RWPE2 (cell line): ENCODE results near the gene HLA-B.

Source experiments
- ATAC-seq: fragments of 200-7000 bp; cut with Tn5 transposase; 3 replicates; pipeline ENCODE4 v1.9.1; 2021; ENCODE audit warnings: low read depth
- DNase-seq: peaks from one replicate; pipeline ENCODE4 v3.0.0-alpha.2; 2020; ENCODE audit warnings: low spot score
- H3K27ac ChIP-seq: fragments of 450-650 bp; 2 replicates; pipeline ENCODE4 v1.5.1; 2017; ENCODE audit warnings: mild to moderate bottlenecking; ENCODE audit not compliant: poor library complexity, severe bottlenecking
- H3K27me3 ChIP-seq: fragments of 250-450 bp; sonication (Bioruptor Pico); 2 replicates; pipeline ENCODE4 v1.5.1; 2021; ENCODE audit warnings: mild to moderate bottlenecking, moderate library complexity; ENCODE audit not compliant: insufficient read depth, poor library complexity, severe bottlenecking
- H3K36me3 ChIP-seq: fragments of 250-450 bp; sonication (Bioruptor Pico); 2 replicates; pipeline ENCODE4 v1.5.1; 2020; ENCODE audit warnings: low read depth, mild to moderate bottlenecking, moderate library complexity
- H3K4me1 ChIP-seq: fragments of 250-450 bp; sonication (Bioruptor Pico); 2 replicates; pipeline ENCODE4 v1.5.1; 2021; ENCODE audit warnings: mild to moderate bottlenecking, moderate library complexity; ENCODE audit not compliant: insufficient read depth, poor library complexity, severe bottlenecking
- H3K4me3 ChIP-seq: fragments of 250-450 bp; sonication (Bioruptor Pico); 2 replicates; pipeline ENCODE4 v1.5.1; 2021; ENCODE audit warnings: mild to moderate bottlenecking, moderate library complexity; ENCODE audit not compliant: severe bottlenecking
- H3K9me3 ChIP-seq: fragments of 250-450 bp; sonication (Bioruptor Pico); 2 replicates; pipeline ENCODE4 v1.5.1; 2021; ENCODE audit warnings: mild to moderate bottlenecking, moderate library complexity; ENCODE audit not compliant: severe bottlenecking
- TF ChIP-seq, protein P1 (sequence below): fragments of 450-650 bp; IDR thresholded peaks from one replicate; pipeline ENCODE4 v1.5.1; 2017; ENCODE audit warnings: mild to moderate bottlenecking, moderate library complexity; ENCODE audit not compliant: poor library complexity, severe bottlenecking

Gene HLA-B

DNA sequence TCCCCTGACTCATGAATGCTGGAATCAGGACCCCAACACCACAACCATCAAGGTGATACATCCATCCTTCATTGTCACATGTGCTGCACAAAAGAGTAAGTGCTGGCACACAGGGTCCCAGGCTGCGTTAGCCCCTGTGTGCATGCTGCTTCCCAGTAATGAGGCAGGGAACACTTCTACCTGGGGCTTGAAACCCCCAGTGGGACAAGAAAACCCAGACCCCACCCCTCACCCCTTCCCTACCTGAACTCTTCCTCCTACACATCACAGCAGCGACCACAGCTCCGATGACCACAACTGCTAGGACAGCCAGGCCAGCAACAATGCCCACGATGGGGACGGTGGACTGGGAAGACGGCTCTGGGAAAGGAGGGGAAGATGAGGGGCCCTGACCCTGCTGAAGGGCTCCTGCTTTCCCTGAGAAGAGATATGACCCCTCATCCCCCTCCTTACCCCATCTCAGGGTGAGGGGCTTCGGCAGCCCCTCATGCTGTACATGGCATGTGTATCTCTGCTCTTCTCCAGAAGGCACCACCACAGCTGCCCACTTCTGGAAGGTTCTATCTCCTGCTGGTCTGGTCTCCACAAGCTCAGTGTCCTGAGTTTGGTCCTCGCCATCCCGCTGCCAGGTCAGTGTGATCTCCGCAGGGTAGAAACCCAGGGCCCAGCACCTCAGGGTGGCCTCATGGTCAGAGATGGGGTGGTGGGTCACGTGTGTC is 2.0 kb downstream of the HLA-B start:
- ATAC-seq = no peak
- TF ChIP-seq, protein P1, sequence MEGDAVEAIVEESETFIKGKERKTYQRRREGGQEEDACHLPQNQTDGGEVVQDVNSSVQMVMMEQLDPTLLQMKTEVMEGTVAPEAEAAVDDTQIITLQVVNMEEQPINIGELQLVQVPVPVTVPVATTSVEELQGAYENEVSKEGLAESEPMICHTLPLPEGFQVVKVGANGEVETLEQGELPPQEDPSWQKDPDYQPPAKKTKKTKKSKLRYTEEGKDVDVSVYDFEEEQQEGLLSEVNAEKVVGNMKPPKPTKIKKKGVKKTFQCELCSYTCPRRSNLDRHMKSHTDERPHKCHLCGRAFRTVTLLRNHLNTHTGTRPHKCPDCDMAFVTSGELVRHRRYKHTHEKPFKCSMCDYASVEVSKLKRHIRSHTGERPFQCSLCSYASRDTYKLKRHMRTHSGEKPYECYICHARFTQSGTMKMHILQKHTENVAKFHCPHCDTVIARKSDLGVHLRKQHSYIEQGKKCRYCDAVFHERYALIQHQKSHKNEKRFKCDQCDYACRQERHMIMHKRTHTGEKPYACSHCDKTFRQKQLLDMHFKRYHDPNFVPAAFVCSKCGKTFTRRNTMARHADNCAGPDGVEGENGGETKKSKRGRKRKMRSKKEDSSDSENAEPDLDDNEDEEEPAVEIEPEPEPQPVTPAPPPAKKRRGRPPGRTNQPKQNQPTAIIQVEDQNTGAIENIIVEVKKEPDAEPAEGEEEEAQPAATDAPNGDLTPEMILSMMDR = no peak
- DNase-seq = no peak
- H3K36me3 ChIP-seq = no peaks in the 10 kb centered on the region
- no peaks in the 10 kb centered on the region for H3K4me1 ChIP-seq
- no peak overlapping the region for H3K4me3 ChIP-seq
- H3K27ac ChIP-seq = no peak overlapping the region
- no peaks in the 10 kb centered on the region for H3K27me3 ChIP-seq
- no peaks in the 10 kb centered on the region for H3K9me3 ChIP-seq

DNA sequence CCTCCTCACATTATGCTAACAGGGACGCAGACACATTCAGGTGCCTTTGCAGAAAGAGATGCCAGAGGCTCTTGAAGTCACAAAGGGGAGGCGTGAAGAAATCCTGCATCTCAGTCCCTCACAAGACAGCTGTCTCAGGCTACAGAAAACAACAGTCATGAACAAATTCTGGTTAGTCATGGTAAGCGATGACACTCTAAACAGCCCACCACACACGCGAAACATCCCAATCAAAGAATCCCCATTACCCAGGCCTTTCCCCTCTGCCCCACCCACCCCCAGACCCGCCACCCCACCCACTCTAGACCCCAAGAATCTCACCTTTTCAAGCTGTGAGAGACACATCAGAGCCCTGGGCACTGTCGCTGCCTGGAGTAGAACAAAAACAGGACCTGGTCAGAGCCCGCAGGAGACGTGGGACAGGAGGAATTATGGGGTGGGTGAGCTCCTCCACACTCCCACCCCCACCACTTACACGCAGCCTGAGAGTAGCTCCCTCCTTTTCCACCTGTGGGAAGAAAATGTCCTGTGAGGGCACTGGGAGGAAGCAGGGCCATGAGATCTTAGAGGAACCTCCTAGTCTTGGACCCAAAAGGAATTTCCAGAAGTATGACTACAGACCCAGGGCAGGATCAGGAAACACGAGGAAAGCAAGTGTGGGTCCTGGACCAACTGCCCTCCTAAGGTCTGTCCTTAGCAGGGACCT is 2.7 kb downstream of the HLA-B start:
- TF ChIP-seq, protein P1 = no peak

DNA sequence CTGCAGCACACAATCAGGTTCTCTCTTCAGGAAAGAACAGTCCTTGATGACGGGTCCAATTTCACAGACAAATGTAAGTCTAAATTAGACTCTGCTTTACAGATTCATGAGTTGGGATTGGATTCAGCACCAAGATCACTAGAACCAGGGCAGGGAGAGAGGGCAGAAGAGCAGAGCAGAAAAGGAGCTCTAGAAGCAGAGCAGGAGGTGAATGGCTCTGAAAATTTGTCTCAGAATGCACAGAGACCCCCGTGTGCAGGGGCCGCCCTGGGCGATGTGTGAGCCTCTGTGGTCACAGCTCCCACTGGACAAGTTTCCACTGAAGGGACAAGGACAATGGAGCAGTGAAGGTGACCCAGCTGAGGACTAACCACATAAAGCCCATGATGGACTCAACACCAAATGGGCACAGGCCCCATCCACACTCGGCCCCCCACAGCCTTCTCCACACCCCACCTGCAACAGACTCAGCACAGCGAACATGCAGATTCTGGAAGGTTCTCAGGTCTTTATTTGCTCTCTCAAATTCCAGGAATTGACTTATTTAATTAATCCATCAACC is 3.5 kb downstream of the HLA-B start:
- TF ChIP-seq, protein P1 = no peak

More for the DNA sequence above, 2.7 kb downstream of the HLA-B start:
- no peak for DNase-seq
- Histone ChIP-seq H3K36me3 (no peaks in the 10 kb centered on the region), H3K4me1 (no peaks in the 10 kb centered on the region), H3K27me3 (no peaks in the 10 kb centered on the region), H3K27ac (no peak overlapping the region), H3K4me3 (no peak overlapping the region), H3K9me3 (no peaks in the 10 kb centered on the region)
- no peak for ATAC-seq

DNA sequence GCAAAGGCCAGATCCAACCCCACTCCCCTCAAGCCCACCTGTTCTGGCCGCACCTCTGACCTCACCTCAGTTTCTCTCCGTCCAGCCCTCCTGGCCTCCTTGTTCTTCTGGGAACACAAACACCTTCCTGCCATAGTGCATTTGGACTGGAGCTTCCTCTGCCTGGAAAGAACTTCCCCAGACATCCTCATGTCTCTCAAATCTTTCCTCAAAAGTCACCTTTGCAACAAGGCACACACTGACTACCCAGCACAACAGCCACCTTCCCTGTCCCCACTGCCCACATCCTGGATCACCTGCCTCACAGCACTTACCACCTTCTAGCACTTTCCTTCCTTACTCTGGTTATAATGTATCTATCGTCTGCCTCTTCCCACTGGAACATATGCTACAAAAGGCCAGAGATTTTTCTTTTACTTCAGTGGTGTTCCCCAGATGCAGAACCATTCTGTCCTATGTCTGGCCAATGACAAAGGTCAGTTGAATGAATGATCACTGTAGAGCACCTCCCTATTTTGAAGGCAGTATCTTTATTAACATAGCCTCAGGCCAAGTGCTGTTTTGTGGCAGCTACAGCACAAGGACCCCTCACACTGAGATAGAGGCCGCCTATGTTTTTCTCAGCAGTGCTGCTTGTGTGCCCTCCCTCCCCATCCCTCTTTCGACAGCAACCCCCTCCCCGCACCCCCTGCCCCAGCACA is 4.1 kb downstream of the HLA-B start:
- no peak overlapping the region for H3K4me3 ChIP-seq

More for the DNA sequence above, 3.5 kb downstream of the HLA-B start:
- Histone ChIP-seq H3K27ac (no peak overlapping the region), H3K4me3 (no peak overlapping the region), H3K36me3 (no peaks in the 10 kb centered on the region), H3K27me3 (no peaks in the 10 kb centered on the region), H3K4me1 (no peaks in the 10 kb centered on the region), H3K9me3 (no peaks in the 10 kb centered on the region)
- DNase-seq (no peak), ATAC-seq (no peak)

More for the DNA sequence above, 4.1 kb downstream of the HLA-B start:
- no peaks in the 10 kb centered on the region for H3K36me3 ChIP-seq
- ATAC-seq (no peak), DNase-seq (no peak)
- TF ChIP-seq, protein P1 = no peak
- H3K4me1 ChIP-seq = no peaks in the 10 kb centered on the region
- no peaks in the 10 kb centered on the region for H3K9me3 ChIP-seq
- H3K27ac ChIP-seq = no peak overlapping the region
- no peaks in the 10 kb centered on the region for H3K27me3 ChIP-seq
